HEK293 (cell line): ENCODE data around the gene GALNT1.

Experiments used
- CTCF ChIP-seq: fragments of 450-650 bp; formaldehyde crosslinking; IDR thresholded peaks from 2 replicates; pipeline ENCODE4 v1.5.1; 2016; ENCODE audit warnings: missing biosample characterization, missing genetic modification characterization
- FEZF1 ChIP-seq: fragments of 450-650 bp; formaldehyde crosslinking; IDR thresholded peaks from 2 replicates; pipeline ENCODE4 v1.5.1; 2016; ENCODE audit warnings: missing biosample characterization, missing genetic modification characterization
- OSR2 ChIP-seq: fragments of 450-650 bp; formaldehyde crosslinking; IDR thresholded peaks from 2 replicates; pipeline ENCODE4 v1.5.1; 2016; ENCODE audit warnings: missing biosample characterization, missing genetic modification characterization
- PATZ1 ChIP-seq: fragments of 450-650 bp; formaldehyde crosslinking; IDR thresholded peaks from 2 replicates; pipeline ENCODE4 v1.5.1; 2016; ENCODE audit warnings: missing biosample characterization, missing genetic modification characterization
- SP2 ChIP-seq: fragments of 450-650 bp; formaldehyde crosslinking; IDR thresholded peaks from 2 replicates; pipeline ENCODE4 v1.5.1; 2016; ENCODE audit warnings: missing biosample characterization, missing genetic modification characterization
- ZBTB44 ChIP-seq: fragments of 450-650 bp; IDR thresholded peaks from 2 replicates; pipeline ENCODE4 v1.5.1; 2018; ENCODE audit warnings: missing biosample characterization, mild to moderate bottlenecking, missing genetic modification characterization
- ZNF19 ChIP-seq: fragments of 450-650 bp; formaldehyde crosslinking; IDR thresholded peaks from 2 replicates; pipeline ENCODE4; 2016; ENCODE audit warnings: missing biosample characterization, missing genetic modification characterization, low read depth
- ZNF473 ChIP-seq: fragments of 450-650 bp; formaldehyde crosslinking; IDR thresholded peaks from 2 replicates; pipeline ENCODE4 v1.5.1; 2017; ENCODE audit warnings: missing biosample characterization, missing genetic modification characterization
- ZNF76 ChIP-seq: fragments of 450-650 bp; formaldehyde crosslinking; IDR thresholded peaks from 2 replicates; pipeline ENCODE4; 2016; ENCODE audit warnings: low read depth, missing biosample characterization, missing genetic modification characterization, borderline replicate concordance

DNA sequence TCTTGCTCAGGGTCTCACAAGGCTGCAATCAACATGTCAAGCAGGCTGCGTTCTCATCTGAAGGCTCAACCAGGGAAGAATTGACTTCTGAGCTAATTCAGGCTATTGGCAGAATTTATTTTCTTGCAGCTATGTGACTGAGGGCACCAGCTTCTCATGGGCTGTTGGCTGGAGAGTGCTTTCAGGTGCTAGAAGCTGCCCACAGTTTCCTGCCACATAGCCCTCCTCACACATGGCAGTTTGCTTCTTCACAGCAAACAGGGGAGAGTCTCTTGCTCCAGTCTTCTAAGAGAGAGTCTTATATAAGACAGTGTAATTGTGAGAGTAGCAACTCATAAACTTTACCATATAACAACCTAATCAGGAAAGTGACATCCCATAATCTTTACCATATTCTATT lies 46.2 kb upstream of the GALNT1 start:
- TF ChIP-seq SP2 (tag by site-specific recombination), result no peak
- no peak for TF ChIP-seq CTCF (tag by site-specific recombination)
- TF ChIP-seq FEZF1 (tag by site-specific recombination), result no peak
- no peak for TF ChIP-seq ZBTB44 (tag by site-specific recombination)
- TF ChIP-seq PATZ1 (tag by site-specific recombination), result no peak
- TF ChIP-seq OSR2 (tag by site-specific recombination), result no peak
- TF ChIP-seq ZNF76 (tag by site-specific recombination), result no peak
- TF ChIP-seq ZNF19 (tag by site-specific recombination), result no peak
- no peak for TF ChIP-seq ZNF473 (tag by site-specific recombination)
